Skeletal muscle satellite cell (primary cell): Measurements from ENCODE around the gene PAEP.

Experiments
- H3K27me3 ChIP-seq: 2 replicates; pipeline ENCODE4 v1.7.0; 2013; ENCODE audit warnings: low read length; ENCODE audit not compliant: control insufficient read depth, insufficient read depth
- H3K36me3 ChIP-seq: 2 replicates; pipeline ENCODE4 v1.7.0; 2013; ENCODE audit warnings: mild to moderate bottlenecking, control low read depth, low read length; ENCODE audit not compliant: insufficient read depth
- H3K4me1 ChIP-seq: 2 replicates; pipeline ENCODE4 v1.7.0; 2013; ENCODE audit warnings: low read length; ENCODE audit not compliant: control insufficient read depth, insufficient read depth
- H3K4me2 ChIP-seq: 2 replicates; pipeline ENCODE4 v1.7.0; 2013; ENCODE audit warnings: mild to moderate bottlenecking, low read length
- H3K4me3 ChIP-seq: 2 replicates; pipeline ENCODE4 v1.7.0; 2013; ENCODE audit warnings: low read length
- H3K9ac ChIP-seq: 2 replicates; pipeline ENCODE4 v1.7.0; 2013; ENCODE audit warnings: mild to moderate bottlenecking, low read depth, low read length, moderate library complexity
- H3K9me3 ChIP-seq: replicated peaks from 2 replicates; pipeline ENCODE4 v1.7.0; 2013; ENCODE audit warnings: mild to moderate bottlenecking, control low read depth, low read length

The PAEP gene

GRCh38 chr9:135582966-135583687, 21.6 kb downstream of the PAEP start:
- H3K9me3 ChIP-seq, result no peaks in the 10 kb centered on the region
- H3K9ac ChIP-seq, result no peak overlapping the region
- H3K4me2 ChIP-seq, result no peak overlapping the region
- no peaks in the 10 kb centered on the region for H3K36me3 ChIP-seq
- H3K4me1 ChIP-seq, result no peaks in the 10 kb centered on the region
- H3K4me3 ChIP-seq, result no peak overlapping the region
- H3K27me3 ChIP-seq, result peaks cover 4% of the 10 kb centered on the region

GRCh38 chr9:135583688-135584011, 22.1 kb downstream of the PAEP start:
- Histone ChIP-seq H3K9me3 (no peaks in the 10 kb centered on the region), H3K4me2 (no peak overlapping the region), H3K4me3 (no peak overlapping the region), H3K9ac (no peak overlapping the region), H3K36me3 (no peaks in the 10 kb centered on the region), H3K27me3 (peaks cover 4% of the 10 kb centered on the region), H3K4me1 (no peaks in the 10 kb centered on the region)

- Histone ChIP-seq H3K9ac (no peak overlapping the region), H3K9me3 (no peaks in the 10 kb centered on the region), H3K36me3 (no peaks in the 10 kb centered on the region), H3K4me1 (no peaks in the 10 kb centered on the region), H3K27me3 (peaks cover 4% of the 10 kb centered on the region), H3K4me3 (no peak overlapping the region), H3K4me2 (no peak overlapping the region)
Measured at GRCh38 chr9:135584371-135584770, 22.8 kb downstream of the PAEP start.

- H3K4me3 ChIP-seq, result no peak overlapping the region
- H3K4me1 ChIP-seq, result no peaks in the 10 kb centered on the region
- no peaks in the 10 kb centered on the region for H3K36me3 ChIP-seq
- no peaks in the 10 kb centered on the region for H3K9me3 ChIP-seq
- no peak overlapping the region for H3K9ac ChIP-seq
- peaks cover 4% of the 10 kb centered on the region for H3K27me3 ChIP-seq
- no peak overlapping the region for H3K4me2 ChIP-seq
Measured at GRCh38 chr9:135584934-135585333, 23.4 kb downstream of the PAEP start.

- Histone ChIP-seq H3K9ac (no peak overlapping the region), H3K4me1 (no peaks in the 10 kb centered on the region), H3K4me3 (no peak overlapping the region), H3K27me3 (peaks cover 4% of the 10 kb centered on the region), H3K36me3 (no peaks in the 10 kb centered on the region), H3K9me3 (no peaks in the 10 kb centered on the region), H3K4me2 (no peak overlapping the region)
Measured at GRCh38 chr9:135586601-135587109, 25.1 kb downstream of the PAEP start.

- no peak overlapping the region for H3K9ac ChIP-seq
- H3K4me2 ChIP-seq, result no peak overlapping the region
- H3K4me3 ChIP-seq, result no peak overlapping the region
- no peaks in the 10 kb centered on the region for H3K36me3 ChIP-seq
- no peaks in the 10 kb centered on the region for H3K9me3 ChIP-seq
- no peaks in the 10 kb centered on the region for H3K4me1 ChIP-seq
- peaks cover 4% of the 10 kb centered on the region for H3K27me3 ChIP-seq
Measured at GRCh38 chr9:135587658-135588057, 26.1 kb downstream of the PAEP start.

- Histone ChIP-seq H3K27me3 (peaks cover 4% of the 10 kb centered on the region), H3K9ac (no peak overlapping the region), H3K9me3 (no peaks in the 10 kb centered on the region)
Measured at GRCh38 chr9:135588371-135588770, 26.8 kb downstream of the PAEP start.

GRCh38 chr9:135588886-135589595, 27.5 kb downstream of the PAEP start:
- no peak overlapping the region for H3K4me2 ChIP-seq
- no peak overlapping the region for H3K9ac ChIP-seq
- no peaks in the 10 kb centered on the region for H3K36me3 ChIP-seq
- no peaks in the 10 kb centered on the region for H3K4me1 ChIP-seq
- peaks cover 4% of the 10 kb centered on the region for H3K27me3 ChIP-seq
- no peaks in the 10 kb centered on the region for H3K9me3 ChIP-seq
- H3K4me3 ChIP-seq, result no peak overlapping the region

More at GRCh38 chr9:135588371-135588770, 26.8 kb downstream of the PAEP start:
- Histone ChIP-seq H3K4me3 (no peak overlapping the region), H3K4me2 (no peak overlapping the region), H3K36me3 (no peaks in the 10 kb centered on the region), H3K4me1 (no peaks in the 10 kb centered on the region)

GRCh38 chr9:135589596-135590485, 28.3 kb downstream of the PAEP start:
- no peak overlapping the region for H3K4me2 ChIP-seq

GRCh38 chr9:135590486-135591079, 29.0 kb downstream of the PAEP start:
- H3K4me3 ChIP-seq, result no peak overlapping the region
- H3K27me3 ChIP-seq, result peaks cover 3% of the 10 kb centered on the region
- no peaks in the 10 kb centered on the region for H3K9me3 ChIP-seq
- no peak overlapping the region for H3K4me2 ChIP-seq
- H3K36me3 ChIP-seq, result no peaks in the 10 kb centered on the region
- no peak overlapping the region for H3K9ac ChIP-seq
- no peaks in the 10 kb centered on the region for H3K4me1 ChIP-seq

More at GRCh38 chr9:135589596-135590485, 28.3 kb downstream of the PAEP start:
- no peaks in the 10 kb centered on the region for H3K36me3 ChIP-seq
- peaks cover 4% of the 10 kb centered on the region for H3K27me3 ChIP-seq
- H3K9me3 ChIP-seq, result no peaks in the 10 kb centered on the region
- no peak overlapping the region for H3K9ac ChIP-seq
- no peak overlapping the region for H3K4me3 ChIP-seq
- H3K4me1 ChIP-seq, result no peaks in the 10 kb centered on the region
